NCI-H69 (cell line): ENCODE measurements around the gene ADPRH.
"Not testable (repeated sequence)": the region's sequence is repeated elsewhere in the genome, so short reads cannot be mapped to it uniquely, and the experiment has no call there.

Source experiments
- DNase-seq: peaks from one replicate; lab custom pipeline; 2025; lab: John Stamatoyannopoulos, UW

ADPRH gene

GRCh38 chr3:119559441-119559963 is 19.8 kb upstream of the ADPRH start, which contains the start of gene CD80:
CD80 (minus strand) TSS chr3:119559614; CDS start chr3:119557728, 1,886 bp downstream.
- DNase-seq = peak; percentile 42

- DNase-seq = no peak
These were observed 19.1 kb upstream of the ADPRH start for GRCh38 chr3:119560160-119560559.

GRCh38 chr3:119562307-119562961 is 16.9 kb upstream of the ADPRH start:
- DNase-seq = no peak

- DNase-seq = not testable (repeated sequence)
These were observed 16.0 kb upstream of the ADPRH start for GRCh38 chr3:119563334-119563733.

- no peak for DNase-seq
These were observed 10.1 kb upstream of the ADPRH start for GRCh38 chr3:119569156-119569555.

- no peak for DNase-seq
These were observed 9.1 kb upstream of the ADPRH start for GRCh38 chr3:119570229-119570628.

- no peak for DNase-seq
These were observed 8.1 kb upstream of the ADPRH start for GRCh38 chr3:119571230-119571629.

- no peak for DNase-seq
These were observed 7.6 kb upstream of the ADPRH start for GRCh38 chr3:119571688-119572087.

GRCh38 chr3:119575507-119575906 is 3.8 kb upstream of the ADPRH start:
- no peak for DNase-seq

GRCh38 chr3:119580067-119580760 is 922 bp downstream of the ADPRH start:
- no peak for DNase-seq

- no peak for DNase-seq
These were observed 2.9 kb downstream of the ADPRH start for GRCh38 chr3:119582178-119582577.

GRCh38 chr3:119585208-119585607 is 5.9 kb downstream of the ADPRH start:
- DNase-seq = no peak

GRCh38 chr3:119585856-119586570 is 6.7 kb downstream of the ADPRH start:
- DNase-seq = no peak

- DNase-seq = no peak
These were observed 7.5 kb downstream of the ADPRH start for GRCh38 chr3:119586733-119587172.

GRCh38 chr3:119588112-119588511 is 8.8 kb downstream of the ADPRH start:
- peak; percentile 3 for DNase-seq

GRCh38 chr3:119589102-119589773 is 9.9 kb downstream of the ADPRH start:
- no peak for DNase-seq

GRCh38 chr3:119590706-119591105 is 11.4 kb downstream of the ADPRH start:
- no peak for DNase-seq

GRCh38 chr3:119592861-119593260 is 13.6 kb downstream of the ADPRH start:
- no peak for DNase-seq

- no peak for DNase-seq
These were observed 14.8 kb downstream of the ADPRH start for GRCh38 chr3:119594066-119594465.

- not testable (repeated sequence) for DNase-seq
These were observed 15.6 kb downstream of the ADPRH start for GRCh38 chr3:119594929-119595328.

- DNase-seq = no peak
These were observed 16.5 kb downstream of the ADPRH start for GRCh38 chr3:119595639-119596334.
